Measurements from ENCODE around the gene SYT17.

The SYT17 gene

DNA sequence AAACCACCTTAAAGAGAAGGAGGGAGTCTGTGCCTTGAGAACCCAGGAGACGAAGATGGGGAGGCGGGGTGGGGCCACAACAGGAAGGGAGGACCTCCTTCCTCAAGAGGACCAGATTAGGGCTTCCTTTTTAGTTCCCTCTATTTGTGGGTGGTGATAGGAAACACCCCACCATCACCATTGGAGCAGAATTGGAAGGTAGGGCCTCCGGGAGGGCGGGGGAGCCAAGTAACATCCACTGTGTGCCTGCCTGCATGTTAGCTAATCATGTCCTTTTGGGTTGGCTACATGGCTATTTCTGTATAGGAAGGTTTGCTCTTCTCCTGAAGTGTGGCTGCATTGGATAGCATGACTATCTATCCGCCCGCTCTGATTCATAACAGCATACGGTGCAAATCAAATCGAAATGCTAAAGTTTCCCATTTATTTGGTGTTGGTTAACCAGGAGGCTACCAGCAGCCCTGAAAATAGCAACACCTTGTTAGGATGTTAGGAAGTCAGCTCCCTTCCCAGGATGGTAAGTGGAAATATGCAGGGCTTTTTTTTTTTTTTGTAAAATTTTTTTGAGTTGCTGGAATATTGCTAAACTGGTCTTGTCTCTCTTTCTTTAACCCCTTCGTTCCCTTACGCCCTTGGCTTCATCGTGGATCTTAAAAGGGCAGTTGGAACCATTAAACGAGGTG, 4.2 kb downstream of the SYT17 start:
- Histone ChIP-seq H3K4me2 (ENCODE audit: insufficient read depth, low read length, poor library complexity, severe bottlenecking) (no peak overlapping the region), H2BK15ac (ENCODE audit: low read length) (no peak overlapping the region), H3K9ac (ENCODE audit: low read depth, low read length, poor library complexity) (no peak overlapping the region), H2BK120ac (ENCODE audit: low read depth, low read length) (no peak overlapping the region), H2AK5ac (ENCODE audit: low read depth, low read length) (no peak overlapping the region), H2AFZ (ENCODE audit: low read length) (no peak overlapping the region), H2BK5ac (ENCODE audit: low read length) (no peak overlapping the region), H3K36me3 (replicated peaks in 1 of 2; ENCODE audit: control insufficient read depth in 2 of 2, insufficient read depth in 2 of 2, low read length in 2 of 2) (peaks cover 0 to 3% of the 10 kb centered on the region in 2 donors), H3K4ac (ENCODE audit: low read length) (no peak overlapping the region), H2BK12ac (ENCODE audit: low read length) (no peak overlapping the region), H4K91ac (ENCODE audit: low read depth, low read length, poor library complexity) (no peak overlapping the region), H3K27ac (replicated peaks; ENCODE audit: low read length) (no peak overlapping the region), H3K4me3 (ENCODE audit: low read length in 2 of 2) (no peak overlapping the region), H3K27me3 (ENCODE audit: control insufficient read depth in 3 of 3, insufficient read depth in 3 of 3, low read depth in 1 of 3, low read length in 3 of 3) (peaks cover 0 to 39% (median 14%) of the 10 kb centered on the region in 3 experiments), H3K14ac (ENCODE audit: low read length) (no peak overlapping the region), H3K18ac (ENCODE audit: low read length) (no peak overlapping the region), H3K23ac (ENCODE audit: low read depth, low read length, poor library complexity) (no peak overlapping the region), H3K4me1 (ENCODE audit: control insufficient read depth in 2 of 2, insufficient read depth in 1 of 2, low read depth in 1 of 2, low read length in 2 of 2) (peaks cover 4 to 5% of the 10 kb centered on the region in 2 donors), H4K8ac (ENCODE audit: low read depth, low read length) (no peak overlapping the region), H3K9me3 (replicated peaks in 1 of 2; ENCODE audit: control insufficient read depth in 2 of 2, insufficient read depth in 1 of 2, low read depth in 1 of 2, low read length in 2 of 2) (peaks cover 0 to 2% of the 10 kb centered on the region in 2 donors), H3K79me1 (ENCODE audit: low read depth, low read length) (peaks cover 2% of the 10 kb centered on the region)
- no CpG with 5 or more reads among the region's 12 CpGs for WGBS, 2 donors (ENCODE audit: extremely low coverage in 2 of 2, insufficient read length in 2 of 2, insufficient replicate concordance in 1 of 2)
- DNase-seq (ENCODE audit: low spot score) = no peak

DNA sequence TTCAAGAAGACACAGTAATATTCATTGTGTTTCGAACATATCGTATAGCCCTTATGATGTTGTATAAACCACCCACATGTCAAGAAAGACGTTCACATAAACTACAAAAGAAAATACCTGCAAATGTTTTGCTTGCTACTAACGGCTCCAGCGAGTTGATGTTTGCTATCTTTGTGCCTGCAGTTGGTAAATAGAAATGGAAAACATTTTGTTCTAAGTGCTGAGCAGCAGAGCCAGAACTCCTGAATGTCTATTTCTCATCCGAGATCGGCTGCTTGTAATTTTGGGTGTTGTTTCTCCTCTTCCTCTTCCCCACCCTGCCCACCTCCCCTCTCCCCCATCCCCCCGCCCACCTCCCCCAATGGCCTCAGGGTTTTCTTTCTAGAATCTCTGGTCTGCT, 5.0 kb downstream of the SYT17 start:
- Histone ChIP-seq H2BK12ac (ENCODE audit: low read length) (no peak overlapping the region), H3K23ac (ENCODE audit: low read depth, low read length, poor library complexity) (no peak overlapping the region), H3K9ac (ENCODE audit: low read depth, low read length, poor library complexity) (no peak overlapping the region), H3K79me1 (ENCODE audit: low read depth, low read length) (peaks cover 2% of the 10 kb centered on the region), H4K91ac (ENCODE audit: low read depth, low read length, poor library complexity) (no peak overlapping the region), H2AFZ (ENCODE audit: low read length) (no peak overlapping the region), H3K4me1 (ENCODE audit: control insufficient read depth in 2 of 2, insufficient read depth in 1 of 2, low read depth in 1 of 2, low read length in 2 of 2) (peaks cover 2 to 5% of the 10 kb centered on the region in 2 donors), H3K4ac (ENCODE audit: low read length) (no peak overlapping the region), H3K9me3 (replicated peaks in 1 of 2; ENCODE audit: control insufficient read depth in 2 of 2, insufficient read depth in 1 of 2, low read depth in 1 of 2, low read length in 2 of 2) (peaks cover 0 to 2% of the 10 kb centered on the region in 2 donors), H4K8ac (ENCODE audit: low read depth, low read length) (no peak overlapping the region), H3K27ac (replicated peaks; ENCODE audit: low read length) (no peak overlapping the region), H3K27me3 (ENCODE audit: control insufficient read depth in 3 of 3, insufficient read depth in 3 of 3, low read depth in 1 of 3, low read length in 3 of 3) (peaks cover 0 to 36% (median 14%) of the 10 kb centered on the region in 3 experiments), H3K18ac (ENCODE audit: low read length) (no peak overlapping the region), H3K4me3 (ENCODE audit: low read length in 2 of 2) (no peak overlapping the region), H3K4me2 (ENCODE audit: insufficient read depth, low read length, poor library complexity, severe bottlenecking) (no peak overlapping the region), H2BK5ac (ENCODE audit: low read length) (no peak overlapping the region), H2BK15ac (ENCODE audit: low read length) (no peak overlapping the region), H3K36me3 (replicated peaks in 1 of 2; ENCODE audit: control insufficient read depth in 2 of 2, insufficient read depth in 2 of 2, low read length in 2 of 2) (peaks cover 0 to 3% of the 10 kb centered on the region in 2 donors), H2AK5ac (ENCODE audit: low read depth, low read length) (no peak overlapping the region), H3K14ac (ENCODE audit: low read length) (no peak overlapping the region), H2BK120ac (ENCODE audit: low read depth, low read length) (no peak overlapping the region)
- DNase-seq (ENCODE audit: low spot score) = no peak
- WGBS, 2 donors (ENCODE audit: extremely low coverage in 2 of 2, insufficient read length in 2 of 2, insufficient replicate concordance in 1 of 2) = no CpG with 5 or more reads among the region's 8 CpGs

DNA sequence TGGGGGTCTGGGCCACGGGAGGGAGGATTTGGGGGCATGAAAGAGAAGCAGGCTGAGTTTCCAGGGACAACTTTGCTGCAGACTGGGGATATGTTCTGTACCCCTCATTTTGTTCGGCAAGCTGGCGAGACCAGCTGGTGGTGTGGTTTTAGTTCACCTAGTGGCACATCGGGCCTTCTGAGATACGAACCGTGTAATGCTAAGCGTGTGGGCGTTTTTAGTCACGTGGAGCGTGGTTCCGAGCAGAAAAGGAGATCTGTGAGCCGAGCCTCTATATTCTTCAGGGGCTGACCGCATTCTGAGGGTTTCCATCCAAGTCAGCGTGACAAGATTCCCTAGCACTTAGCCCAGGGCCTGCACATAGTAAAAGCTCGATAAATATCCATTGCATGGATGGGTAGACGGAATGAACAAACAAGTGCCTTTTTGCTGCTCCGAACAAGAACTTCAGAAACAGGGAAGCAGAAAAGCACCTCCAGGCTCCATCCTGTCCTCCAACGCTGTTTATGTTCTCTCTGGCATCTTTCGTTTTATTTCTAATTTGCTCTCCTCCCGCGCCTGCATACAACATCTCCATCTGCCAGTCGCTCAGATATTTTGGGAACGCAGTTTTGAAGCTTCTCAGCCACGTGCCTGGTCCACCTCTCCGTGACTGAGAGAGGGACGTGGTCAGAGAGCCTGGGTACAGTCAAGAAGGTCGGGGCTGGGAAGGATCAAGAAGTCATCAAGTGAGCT, 5.8 kb downstream of the SYT17 start:
- DNase-seq (ENCODE audit: low spot score) = no peak
- H3K14ac ChIP-seq (ENCODE audit: low read length) = no peak overlapping the region
- no peak overlapping the region for H4K8ac ChIP-seq (ENCODE audit: low read depth, low read length)
- H3K27me3 ChIP-seq (ENCODE audit: control insufficient read depth in 3 of 3, insufficient read depth in 3 of 3, low read depth in 1 of 3, low read length in 3 of 3) = peaks cover 0 to 36% (median 14%) of the 10 kb centered on the region in 3 experiments
- H3K4me1 ChIP-seq (ENCODE audit: control insufficient read depth in 2 of 2, insufficient read depth in 1 of 2, low read depth in 1 of 2, low read length in 2 of 2) = peaks cover 2 to 5% of the 10 kb centered on the region in 2 donors
- no peak overlapping the region for H3K27ac ChIP-seq (replicated peaks; ENCODE audit: low read length)
- H2BK5ac ChIP-seq (ENCODE audit: low read length) = no peak overlapping the region
- H2AFZ ChIP-seq (ENCODE audit: low read length) = no peak overlapping the region
- H3K36me3 ChIP-seq (replicated peaks in 1 of 2; ENCODE audit: control insufficient read depth in 2 of 2, insufficient read depth in 2 of 2, low read length in 2 of 2) = peaks cover 0 to 3% of the 10 kb centered on the region in 2 donors
- H3K23ac ChIP-seq (ENCODE audit: low read depth, low read length, poor library complexity) = no peak overlapping the region
- WGBS, 2 donors (ENCODE audit: extremely low coverage in 2 of 2, insufficient read length in 2 of 2, insufficient replicate concordance in 1 of 2) = no CpG with 5 or more reads among the region's 27 CpGs
- H3K4me2 ChIP-seq (ENCODE audit: insufficient read depth, low read length, poor library complexity, severe bottlenecking) = no peak overlapping the region
- peaks cover 0 to 2% of the 10 kb centered on the region in 2 donors for H3K9me3 ChIP-seq (replicated peaks in 1 of 2; ENCODE audit: control insufficient read depth in 2 of 2, insufficient read depth in 1 of 2, low read depth in 1 of 2, low read length in 2 of 2)
- H2BK12ac ChIP-seq (ENCODE audit: low read length) = no peak overlapping the region
- H3K79me1 ChIP-seq (ENCODE audit: low read depth, low read length) = peaks cover 2% of the 10 kb centered on the region
- no peak overlapping the region for H3K4ac ChIP-seq (ENCODE audit: low read length)
- H2BK15ac ChIP-seq (ENCODE audit: low read length) = no peak overlapping the region
- no peak overlapping the region for H2BK120ac ChIP-seq (ENCODE audit: low read depth, low read length)
- H3K4me3 ChIP-seq (ENCODE audit: low read length in 2 of 2) = no peak overlapping the region
- H3K18ac ChIP-seq (ENCODE audit: low read length) = no peak overlapping the region
- no peak overlapping the region for H4K91ac ChIP-seq (ENCODE audit: low read depth, low read length, poor library complexity)
- no peak overlapping the region for H3K9ac ChIP-seq (ENCODE audit: low read depth, low read length, poor library complexity)
- no peak overlapping the region for H2AK5ac ChIP-seq (ENCODE audit: low read depth, low read length)

DNA sequence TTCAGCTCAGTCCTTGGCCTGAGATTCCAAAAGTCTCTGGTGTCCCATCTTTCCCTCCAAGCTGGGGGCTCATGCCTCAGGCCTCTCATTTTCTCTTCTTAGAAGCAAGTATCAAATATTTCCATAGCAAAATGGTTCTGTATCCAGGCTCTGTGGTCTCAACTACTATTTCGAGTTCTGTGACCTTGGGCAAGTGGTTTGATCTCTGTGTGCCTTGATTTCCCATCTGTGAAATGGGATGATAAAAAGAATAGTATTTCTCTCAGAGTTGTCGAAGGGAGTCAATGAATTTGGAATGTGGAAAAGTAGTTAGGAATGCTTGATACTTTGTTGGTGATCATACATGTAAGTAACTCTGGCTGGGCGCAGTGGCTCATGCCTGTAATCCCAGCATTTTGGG, 6.4 kb downstream of the SYT17 start:
- H2BK120ac ChIP-seq (ENCODE audit: low read depth, low read length) = no peak overlapping the region
- H3K27me3 ChIP-seq (ENCODE audit: control insufficient read depth in 3 of 3, insufficient read depth in 3 of 3, low read depth in 1 of 3, low read length in 3 of 3) = peaks cover 0 to 30% (median 8%) of the 10 kb centered on the region in 3 experiments
- no peak overlapping the region for H3K4ac ChIP-seq (ENCODE audit: low read length)
- DNase-seq (ENCODE audit: low spot score) = no peak
- H2AK5ac ChIP-seq (ENCODE audit: low read depth, low read length) = no peak overlapping the region
- no peak overlapping the region for H3K14ac ChIP-seq (ENCODE audit: low read length)
- H4K91ac ChIP-seq (ENCODE audit: low read depth, low read length, poor library complexity) = no peak overlapping the region
- no CpG with 5 or more reads among the region's 3 CpGs for WGBS, 2 donors (ENCODE audit: extremely low coverage in 2 of 2, insufficient read length in 2 of 2, insufficient replicate concordance in 1 of 2)
- no peak overlapping the region for H3K4me2 ChIP-seq (ENCODE audit: insufficient read depth, low read length, poor library complexity, severe bottlenecking)
- peaks cover 0 to 2% of the 10 kb centered on the region in 2 donors for H3K4me1 ChIP-seq (ENCODE audit: control insufficient read depth in 2 of 2, insufficient read depth in 1 of 2, low read depth in 1 of 2, low read length in 2 of 2)
- H3K27ac ChIP-seq (replicated peaks; ENCODE audit: low read length) = no peak overlapping the region
- no peak overlapping the region for H3K9ac ChIP-seq (ENCODE audit: low read depth, low read length, poor library complexity)
- peaks cover 0 to 3% of the 10 kb centered on the region in 2 donors for H3K36me3 ChIP-seq (replicated peaks in 1 of 2; ENCODE audit: control insufficient read depth in 2 of 2, insufficient read depth in 2 of 2, low read length in 2 of 2)
- H2BK12ac ChIP-seq (ENCODE audit: low read length) = no peak overlapping the region
- peaks cover 0 to 2% of the 10 kb centered on the region in 2 donors for H3K9me3 ChIP-seq (replicated peaks in 1 of 2; ENCODE audit: control insufficient read depth in 2 of 2, insufficient read depth in 1 of 2, low read depth in 1 of 2, low read length in 2 of 2)
- H3K4me3 ChIP-seq (ENCODE audit: low read length in 2 of 2) = no peak overlapping the region
- no peak overlapping the region for H3K18ac ChIP-seq (ENCODE audit: low read length)
- no peak overlapping the region for H2BK5ac ChIP-seq (ENCODE audit: low read length)
- H2BK15ac ChIP-seq (ENCODE audit: low read length) = no peak overlapping the region
- no peak overlapping the region for H4K8ac ChIP-seq (ENCODE audit: low read depth, low read length)
- no peaks in the 10 kb centered on the region for H3K79me1 ChIP-seq (ENCODE audit: low read depth, low read length)
- no peak overlapping the region for H2AFZ ChIP-seq (ENCODE audit: low read length)
- no peak overlapping the region for H3K23ac ChIP-seq (ENCODE audit: low read depth, low read length, poor library complexity)
